Bone marrow (tissue), 2 donors: ENCODE data around the gene DPY19L2.
"Not testable (repeated sequence)": the region's sequence is repeated elsewhere in the genome, so short reads cannot be mapped to it uniquely, and the experiment has no call there.

ENCODE experiments used
- DNase-seq, 2 donors: peaks; one replicate each; lab custom pipeline; 2025; lab: John Stamatoyannopoulos, UW

Gene DPY19L2

DNA sequence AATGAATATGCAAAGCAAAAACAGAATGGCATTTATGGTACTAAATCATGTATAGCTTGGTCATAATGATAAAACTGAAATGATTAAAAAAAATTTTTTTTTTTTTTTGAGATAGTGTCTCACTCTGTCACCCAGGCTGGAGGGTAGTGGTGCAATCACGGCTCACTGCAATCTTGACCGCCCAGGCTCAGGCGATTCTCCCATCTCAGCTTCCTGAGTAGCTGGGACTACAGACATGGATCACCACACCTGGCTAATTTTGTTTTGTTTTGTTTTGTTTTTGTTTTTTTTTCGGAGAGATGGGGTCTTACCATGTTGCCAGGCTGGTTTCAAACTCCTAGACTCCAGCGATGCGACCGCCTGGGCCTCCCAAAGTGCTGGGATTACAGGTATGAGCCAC is 138.7 kb downstream of the DPY19L2 start:
- DNase-seq = not testable (repeated sequence)

DNA sequence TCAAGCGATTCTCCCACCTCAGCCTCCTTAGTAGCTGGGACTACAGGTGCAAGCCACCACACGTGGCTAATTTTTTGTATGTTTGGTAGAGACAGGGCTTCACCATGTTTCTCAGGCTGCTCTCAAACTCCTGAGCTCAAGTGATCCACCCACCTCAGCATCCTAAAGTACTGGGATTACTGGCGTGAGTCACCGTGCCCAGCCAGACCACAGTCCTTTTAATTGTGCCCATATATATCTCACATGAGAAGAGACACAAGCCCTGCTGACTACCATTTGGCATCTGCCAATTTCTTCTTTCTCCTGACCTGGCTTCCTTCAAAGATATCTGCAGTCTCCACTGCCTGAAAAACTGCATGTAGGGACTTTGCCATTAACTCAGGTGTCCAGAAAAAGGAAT is 142.5 kb downstream of the DPY19L2 start:
- no peak for DNase-seq

DNA sequence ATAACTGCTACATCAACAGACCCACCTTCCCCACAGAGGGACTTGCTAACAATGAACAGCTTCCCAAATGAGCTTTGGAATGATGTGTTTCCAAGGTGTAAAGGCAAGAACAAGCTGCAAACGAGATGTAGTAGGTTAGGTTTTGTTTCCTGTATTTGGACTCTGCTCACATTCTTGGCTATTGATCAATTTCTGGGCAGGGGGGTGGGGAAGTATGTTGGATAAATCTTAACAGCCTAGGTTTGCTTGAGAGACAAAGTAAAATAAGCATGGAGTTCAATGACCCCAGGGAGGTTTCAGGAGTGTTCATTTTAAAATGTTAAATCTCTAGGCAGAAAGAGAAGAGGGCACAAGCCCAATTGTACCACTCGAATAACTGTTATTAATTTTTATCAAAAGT is 146.6 kb downstream of the DPY19L2 start:
- no peak for DNase-seq
